Measurements from ENCODE around the gene CP.

CP gene

GRCh38 chr3:149186219-149186618 is 35.4 kb downstream of the CP start:
- DNase-seq (ENCODE audit: low read depth in 2 of 2), result no peak

- no peak for DNase-seq (ENCODE audit: low read depth in 2 of 2)
Observed at GRCh38 chr3:149181182-149181581, 40.4 kb downstream of the CP start.

- DNase-seq (ENCODE audit: low read depth in 2 of 2), result no peak
Observed at GRCh38 chr3:149180057-149180573, 41.5 kb downstream of the CP start.

- DNase-seq (ENCODE audit: low read depth in 2 of 2), result no peak
Observed at GRCh38 chr3:149179220-149179619, 42.4 kb downstream of the CP start.

GRCh38 chr3:149177122-149177521 is 44.5 kb downstream of the CP start:
- DNase-seq (ENCODE audit: low read depth in 2 of 2), result no peak

GRCh38 chr3:149174901-149175300 is 46.7 kb downstream of the CP start:
- no peak for DNase-seq (ENCODE audit: low read depth in 2 of 2)

- DNase-seq (ENCODE audit: low read depth in 2 of 2), result no peak
Observed at GRCh38 chr3:149170672-149171071, 51.0 kb downstream of the CP start.

GRCh38 chr3:149167898-149168297 is 53.7 kb downstream of the CP start:
- no peak for DNase-seq (ENCODE audit: low read depth in 2 of 2)

GRCh38 chr3:149163066-149163465 is 58.6 kb downstream of the CP start:
- no peak for DNase-seq (ENCODE audit: low read depth in 2 of 2)

- DNase-seq (ENCODE audit: low read depth in 2 of 2), result no peak
Observed at GRCh38 chr3:149162007-149162406, 59.6 kb downstream of the CP start.

- DNase-seq (ENCODE audit: low read depth in 2 of 2), result no peak
Observed at GRCh38 chr3:149160754-149161300, 60.8 kb downstream of the CP start.

- no peak for DNase-seq (ENCODE audit: low read depth in 2 of 2)
Observed at GRCh38 chr3:149153402-149153801, 68.2 kb downstream of the CP start.

GRCh38 chr3:149152420-149152819 is 69.2 kb downstream of the CP start:
- no peak for DNase-seq (ENCODE audit: low read depth in 2 of 2)

GRCh38 chr3:149151843-149152242 is 69.8 kb downstream of the CP start:
- no peak for DNase-seq (ENCODE audit: low read depth in 2 of 2)

GRCh38 chr3:149150436-149150835 is 71.2 kb downstream of the CP start:
- no peak for DNase-seq (ENCODE audit: low read depth in 2 of 2)

GRCh38 chr3:149145974-149146373 is 75.7 kb downstream of the CP start:
- no peak for DNase-seq (ENCODE audit: low read depth in 2 of 2)

- DNase-seq (ENCODE audit: low read depth in 2 of 2), result no peak
Observed at GRCh38 chr3:149145356-149145755, 76.3 kb downstream of the CP start.

- DNase-seq (ENCODE audit: low read depth in 2 of 2), result no peak
Observed at GRCh38 chr3:149142682-149143081, 78.9 kb downstream of the CP start.

GRCh38 chr3:149134575-149134974 is 87.1 kb downstream of the CP start:
- no peak for DNase-seq (ENCODE audit: low read depth in 2 of 2)

GRCh38 chr3:149131589-149131988 is 90.0 kb downstream of the CP start:
- no peak for DNase-seq (ENCODE audit: low read depth in 2 of 2)

GRCh38 chr3:149129326-149130205 is 92.1 kb downstream of the CP start, which contains the start of gene HPS3:
TSS of gene HPS3 (plus strand) at chr3:149129638. CDS start at chr3:149129724, 86 bp downstream.
- peak; percentile 62 for DNase-seq (ENCODE audit: low read depth in 2 of 2)

GRCh38 chr3:149128821-149129220 is 92.8 kb downstream of the CP start:
- DNase-seq (ENCODE audit: low read depth in 2 of 2), result no peak
